ENCODE measurements around the gene SIGLEC9. TPM values are rescaled to one million over a fixed set of nuclear protein-coding genes. Genes with fewer than 3 reads are reported as not detected.

SIGLEC9 gene
- total and polyA plus RNA-seq, 2 donors (not counting 1 experiment from before 2014, with no cell fraction given): 0.72 TPM; not detected in 1

- CTCF ChIA-PET: no interaction called here
- TF ChIP-seq EZH2 (IDR thresholded peaks at IDR 0.05; ENCODE audit: borderline replicate concordance, insufficient read depth, low read depth, low read length, poor library complexity, severe bottlenecking): no peak
- no peak for TF ChIP-seq CTCF (IDR thresholded peaks at IDR 0.05)
- H3K4me1 ChIP-seq (ENCODE audit: control insufficient read depth in 2 of 2, insufficient read depth in 2 of 2, low read length in 2 of 2): no peaks in the 10 kb centered on the region
- H3K36me3 ChIP-seq (replicated peaks in 1 of 2; ENCODE audit: control extremely low read depth in 1 of 2, control insufficient read depth in 1 of 2, extremely low read depth in 1 of 2, insufficient read depth in 2 of 2, low read length in 1 of 2): no peaks in the 10 kb centered on the region
- ATAC-seq (ENCODE audit: low read depth) (no peak), DNase-seq (no peak)
- intact Hi-C loops (cut with micrococcal nuclease): no loop called here
- Mint-ChIP-seq H3K27ac (no peak overlapping the region), H3K4me3 (no peak overlapping the region), H3K4me1 (no peaks in the 10 kb centered on the region), H3K27me3 (peaks cover 18% of the 10 kb centered on the region), H3K9me3 (ENCODE audit: insufficient read depth) (no peaks in the 10 kb centered on the region)
- H3K4me3 ChIP-seq (ENCODE audit: control extremely low read depth in 1 of 5, extremely low read depth in 1 of 5, insufficient read depth in 1 of 5, low read depth in 2 of 5, low read length in 4 of 5): no peak overlapping the region
- no peaks in the 10 kb centered on the region for H4K20me1 ChIP-seq (ENCODE audit: control insufficient read depth, insufficient read depth, low read length, poor library complexity, severe bottlenecking)
- no peak overlapping the region for H3K9ac ChIP-seq (ENCODE audit: low read length)
- POLR2A ChIA-PET: no interaction called here
- H3K4me2 ChIP-seq (replicated peaks; ENCODE audit: low read depth, low read length, poor library complexity, severe bottlenecking): no peak overlapping the region
- no peak overlapping the region for H3K27ac ChIP-seq (ENCODE audit: low read length in 2 of 2)
- no peaks in the 10 kb centered on the region for H3K79me2 ChIP-seq (ENCODE audit: control insufficient read depth, insufficient read depth, low read length)
- WGBS (ENCODE audit: insufficient coverage): 57% methylated on average over 1 of the region's 1 CpG
- H3K27me3 ChIP-seq (replicated peaks in 1 of 4; ENCODE audit: control extremely low read depth in 1 of 4, control insufficient read depth in 3 of 4, insufficient read depth in 4 of 4, low read length in 3 of 4): no peaks in the 10 kb centered on the region
- H2AFZ ChIP-seq (ENCODE audit: insufficient read depth, low read depth, low read length, poor library complexity, severe bottlenecking): no peak overlapping the region
- no peaks in the 10 kb centered on the region for H3K9me3 ChIP-seq (ENCODE audit: control extremely low read depth in 1 of 3, control insufficient read depth in 2 of 3, insufficient read depth in 1 of 3, low read length in 2 of 3)
These were observed 54.5 kb downstream of the SIGLEC9 start for GRCh38 chr19:51179256-51179655.

Other genes with a start within 250 kb of the SIGLEC9 start
- gene KLK4, start 213.5 kb upstream of the SIGLEC9 start, total RNA-seq: 0.52 and 1.00 TPM in 2 replicates
- 0.45 TPM in 1 of 2 replicates, not detected in the other for gene KLK4, start 213.5 kb upstream of the SIGLEC9 start, polyA plus RNA-seq
- gene KLK5, start 171.9 kb upstream of the SIGLEC9 start, total RNA-seq: not detected in 2 replicates
- gene KLK5, start 171.9 kb upstream of the SIGLEC9 start, polyA plus RNA-seq: not detected in 2 replicates
- not detected in 2 replicates for gene KLK6, start 155.3 kb upstream of the SIGLEC9 start, total RNA-seq
- not detected in 2 replicates for gene KLK6, start 155.3 kb upstream of the SIGLEC9 start, polyA plus RNA-seq
- not detected in 2 replicates for gene KLK7, start 141.0 kb upstream of the SIGLEC9 start, total RNA-seq
- not detected in 2 replicates for gene KLK7, start 141.0 kb upstream of the SIGLEC9 start, polyA plus RNA-seq
- gene KLK8, start 123.3 kb upstream of the SIGLEC9 start, total RNA-seq: not detected in 2 replicates
- gene KLK8, start 123.3 kb upstream of the SIGLEC9 start, polyA plus RNA-seq: not detected in 2 replicates
- gene KLK10, start 105.2 kb upstream of the SIGLEC9 start, total RNA-seq: not detected in 2 replicates
- gene KLK10, start 105.2 kb upstream of the SIGLEC9 start, polyA plus RNA-seq: not detected in 2 replicates
- not detected in 2 replicates for gene KLK11, start 98.3 kb upstream of the SIGLEC9 start, total RNA-seq
- not detected in 2 replicates for gene KLK11, start 98.3 kb upstream of the SIGLEC9 start, polyA plus RNA-seq
- not detected in 2 replicates for gene KLK12, start 89.9 kb upstream of the SIGLEC9 start, total RNA-seq
- gene KLK12, start 89.9 kb upstream of the SIGLEC9 start, polyA plus RNA-seq: not detected in 2 replicates
- not detected in 2 replicates for gene KLK13, start 59.8 kb upstream of the SIGLEC9 start, total RNA-seq
- gene KLK13, start 59.8 kb upstream of the SIGLEC9 start, polyA plus RNA-seq: not detected in 2 replicates
- 0.59 and 0.63 TPM in 2 replicates for gene KLK14, start 42.0 kb upstream of the SIGLEC9 start, total RNA-seq
- gene KLK14, start 42.0 kb upstream of the SIGLEC9 start, polyA plus RNA-seq: 0.49 and 1.5 TPM in 2 replicates
- 8.1 and 8.2 TPM in 2 replicates for gene CTU1, start 16.5 kb upstream of the SIGLEC9 start, total RNA-seq
- 4.3 and 8.4 TPM in 2 replicates for gene CTU1, start 16.5 kb upstream of the SIGLEC9 start, polyA plus RNA-seq
- gene SIGLEC7, start 17.4 kb downstream of the SIGLEC9 start, total RNA-seq: not detected in 2 replicates
- gene SIGLEC7, start 17.4 kb downstream of the SIGLEC9 start, polyA plus RNA-seq: 0.37 and 0.52 TPM in 2 replicates
- 0.49 TPM in 1 of 2 replicates, not detected in the other for gene CD33, start 100.2 kb downstream of the SIGLEC9 start, total RNA-seq
- 0.78 and 1.3 TPM in 2 replicates for gene CD33, start 100.2 kb downstream of the SIGLEC9 start, polyA plus RNA-seq
- gene SIGLECL1, start 126.2 kb downstream of the SIGLEC9 start, total RNA-seq: not detected in 2 replicates
- not detected in 2 replicates for gene SIGLECL1, start 126.2 kb downstream of the SIGLEC9 start, polyA plus RNA-seq
- gene IGLON5, start 186.7 kb downstream of the SIGLEC9 start, total RNA-seq: not detected in 2 replicates
- gene IGLON5, start 186.7 kb downstream of the SIGLEC9 start, polyA plus RNA-seq: not detected in 2 replicates
- 1.7 and 1.8 TPM in 2 replicates for gene VSIG10L, start 217.2 kb downstream of the SIGLEC9 start, total RNA-seq
- 1.3 and 1.4 TPM in 2 replicates for gene VSIG10L, start 217.2 kb downstream of the SIGLEC9 start, polyA plus RNA-seq
- 33.3 and 38.6 TPM in 2 replicates for gene ETFB, start 241.5 kb downstream of the SIGLEC9 start, total RNA-seq
- 72.4 and 76.5 TPM in 2 replicates for gene ETFB, start 241.5 kb downstream of the SIGLEC9 start, polyA plus RNA-seq
- gene CLDND2, start 244.1 kb downstream of the SIGLEC9 start, total RNA-seq: 0.87 and 1.9 TPM in 2 replicates
- gene CLDND2, start 244.1 kb downstream of the SIGLEC9 start, polyA plus RNA-seq: 0.14 TPM in 1 of 2 replicates, not detected in the other
- gene NKG7, start 247.7 kb downstream of the SIGLEC9 start, total RNA-seq: 1.9 and 2.6 TPM in 2 replicates
- 6.6 and 10.1 TPM in 2 replicates for gene NKG7, start 247.7 kb downstream of the SIGLEC9 start, polyA plus RNA-seq